B cell (primary cell): Measurements from ENCODE around the gene ZBTB4. TPM values are rescaled to one million over a fixed set of nuclear protein-coding genes. Genes with fewer than 3 reads are reported as not detected.

Source experiments
- ATAC-seq: fragments of 200-7000 bp; cut with Tn5 transposase; one replicate; pipeline ENCODE4 v1.10.0; 2021; ENCODE audit warnings: low read depth, mild to moderate bottlenecking, moderate number of reproducible peaks, moderate library complexity
- CTCF ChIA-PET: fragments of 350-600 bp; sonication (Branson Sonifier 250); formaldehyde crosslinking; loops from one replicate; lab custom pipeline; 2021; ENCODE audit warnings: antibody characterized with exemption, inconsistent platforms; lab: Charles Lee
- POLR2A ChIA-PET: fragments of 350-600 bp; sonication (Branson Sonifier 250); formaldehyde crosslinking; loops from one replicate; lab custom pipeline; 2021; ENCODE audit warnings: antibody characterized with exemption; lab: Charles Lee
- DNase-seq: peaks from one replicate; pipeline ENCODE4 v3.0.0; 2013
- H2AFZ ChIP-seq: 2 replicates; pipeline ENCODE4 v1.6.1; 2012; ENCODE audit warnings: mild to moderate bottlenecking, low read depth, low read length; ENCODE audit not compliant: insufficient read depth, poor library complexity, severe bottlenecking
- H3K27ac ChIP-seq, 2 donors: 1 replicate in 1 of 2; 2 replicates in 1 of 2; pipeline ENCODE4 v1.5.1; 2012 to 2013; ENCODE audit warnings: low read length in 2 of 2, mild to moderate bottlenecking in 2 of 2, moderate library complexity in 1 of 2
- H3K27me3 ChIP-seq, 4 experiments: fragments of 200-600 bp in 1 of 4; sonication (generic) in 1 of 4; replicated peaks in 1 of 4; 1 replicate in 2 of 4; 2 replicates in 2 of 4; pipeline versions ENCODE4 v1.6.1 to v1.7.0; 2013 to 2016; ENCODE audit warnings: low read length in 3 of 4, mild to moderate bottlenecking in 2 of 4, mixed read lengths in 1 of 4, moderate library complexity in 1 of 4; ENCODE audit not compliant: insufficient read depth in 4 of 4, control insufficient read depth in 3 of 4; ENCODE audit errors: control extremely low read depth in 1 of 4
- H3K36me3 ChIP-seq, 2 experiments: replicated peaks in 1 of 2; 1 replicate in 1 of 2; 2 replicates in 1 of 2; pipeline versions ENCODE4 v1.6.1 to v1.7.1; 2013; ENCODE audit warnings: low read length in 1 of 2; ENCODE audit not compliant: insufficient read depth in 2 of 2, control insufficient read depth in 1 of 2; ENCODE audit errors: control extremely low read depth in 1 of 2, extremely low read depth in 1 of 2
- H3K4me1 ChIP-seq, 2 donors: fragments of 200-600 bp in 1 of 2; sonication (generic) in 1 of 2; 1 replicate in 1 of 2; 2 replicates in 1 of 2; pipeline versions ENCODE4 v1.5.1 to v1.6.1; 2013 to 2017; ENCODE audit warnings: low read length in 2 of 2; ENCODE audit not compliant: control insufficient read depth in 2 of 2, insufficient read depth in 2 of 2
- H3K4me2 ChIP-seq: replicated peaks from 2 replicates; pipeline ENCODE3; 2012; ENCODE audit warnings: mild to moderate bottlenecking, low read depth, low read length; ENCODE audit not compliant: poor library complexity, severe bottlenecking
- H3K4me3 ChIP-seq, 5 experiments: fragments of 200-600 bp in 1 of 5; sonication (generic) in 1 of 5; 1 replicate in 3 of 5; 2 replicates in 2 of 5; pipeline versions ENCODE4 v1.5.1 to v1.7.0; 2011 to 2016; ENCODE audit warnings: low read length in 4 of 5, mild to moderate bottlenecking in 4 of 5, low read depth in 2 of 5, control low read depth in 1 of 5, moderate library complexity in 1 of 5; ENCODE audit not compliant: insufficient read depth in 1 of 5; ENCODE audit errors: control extremely low read depth in 1 of 5, extremely low read depth in 1 of 5
- H3K79me2 ChIP-seq: fragments of 200-600 bp; sonication (generic); one replicate; pipeline ENCODE4 v1.6.0; 2016; ENCODE audit warnings: low read length; ENCODE audit not compliant: control insufficient read depth, insufficient read depth
- H3K9ac ChIP-seq: fragments of 200-600 bp; sonication (generic); 2 replicates; pipeline ENCODE4 v1.6.1; 2017; ENCODE audit warnings: mild to moderate bottlenecking, low read length, moderate library complexity
- H3K9me3 ChIP-seq, 3 donors: one replicate each; pipeline versions ENCODE4 v1.6.1 to v1.7.1; 2013; ENCODE audit warnings: low read length in 2 of 3; ENCODE audit not compliant: control insufficient read depth in 2 of 3, insufficient read depth in 1 of 3; ENCODE audit errors: control extremely low read depth in 1 of 3
- H4K20me1 ChIP-seq: 2 replicates; pipeline ENCODE4 v1.6.0; 2012; ENCODE audit warnings: mild to moderate bottlenecking, low read length; ENCODE audit not compliant: insufficient read depth, control insufficient read depth, poor library complexity, severe bottlenecking
- H3K27ac Mint-ChIP-seq: one replicate; pipeline ENCODE4 v1.8.0; 2021; ENCODE audit warnings: mixed read lengths
- H3K27me3 Mint-ChIP-seq: one replicate; pipeline ENCODE4 v1.8.0; 2021; ENCODE audit warnings: mixed read lengths
- H3K4me1 Mint-ChIP-seq: one replicate; pipeline ENCODE4 v1.8.0; 2021; ENCODE audit warnings: mixed read lengths
- H3K4me3 Mint-ChIP-seq: one replicate; pipeline ENCODE4 v1.8.0; 2021; ENCODE audit warnings: mixed read lengths
- H3K9me3 Mint-ChIP-seq: one replicate; pipeline ENCODE4 v1.8.0; 2022; ENCODE audit warnings: mixed read lengths; ENCODE audit not compliant: insufficient read depth
- EZH2 ChIP-seq: IDR thresholded peaks from 2 replicates; pipeline ENCODE4 v1.6.1; 2012; ENCODE audit warnings: borderline replicate concordance, low read depth, mild to moderate bottlenecking, moderate library complexity, low read length; ENCODE audit not compliant: insufficient read depth, poor library complexity, severe bottlenecking
- WGBS: methylation state at CpG from one replicate; pipeline ENCODE4 v1.1.5; 2013; ENCODE audit warnings: missing lambda C conversion rate; ENCODE audit not compliant: insufficient coverage; 5-methylcytosine and 5-hydroxymethylcytosine counted together
- intact Hi-C: fragments of 100-400 bp; cut with micrococcal nuclease; formaldehyde crosslinking; loops from one replicate; pipeline ENCODE4 v1.10.0; 2022
- polyA plus RNA-seq: library from polyadenylated mRNA; depleted of rRNA; stranded (reverse); fragments of >200 nt; gene quantifications from 2 replicates; pipeline ENCODE4 v1.2.3, GENCODE V29; 2012
- total RNA-seq, 2 donors: library from RNA; stranded (reverse); fragments of 120-200 nt in 1 of 2; gene quantifications; 1 replicate in 1 of 2; 2 replicates in 1 of 2; pipeline versions ENCODE4 v1.2.3 to v1.2.4, GENCODE V29; 2013 to 2022
- TF ChIP-seq, protein P1 (sequence below): fragments of 200-600 bp; IDR thresholded peaks from one replicate; pipeline ENCODE4 v1.8.0; 2022; ENCODE audit warnings: antibody characterized with exemption, mild to moderate bottlenecking

ZBTB4 gene
- total and polyA plus RNA-seq, 2 donors (not counting 1 experiment from before 2014, with no cell fraction given), result 19.2 to 62.4 TPM

DNA sequence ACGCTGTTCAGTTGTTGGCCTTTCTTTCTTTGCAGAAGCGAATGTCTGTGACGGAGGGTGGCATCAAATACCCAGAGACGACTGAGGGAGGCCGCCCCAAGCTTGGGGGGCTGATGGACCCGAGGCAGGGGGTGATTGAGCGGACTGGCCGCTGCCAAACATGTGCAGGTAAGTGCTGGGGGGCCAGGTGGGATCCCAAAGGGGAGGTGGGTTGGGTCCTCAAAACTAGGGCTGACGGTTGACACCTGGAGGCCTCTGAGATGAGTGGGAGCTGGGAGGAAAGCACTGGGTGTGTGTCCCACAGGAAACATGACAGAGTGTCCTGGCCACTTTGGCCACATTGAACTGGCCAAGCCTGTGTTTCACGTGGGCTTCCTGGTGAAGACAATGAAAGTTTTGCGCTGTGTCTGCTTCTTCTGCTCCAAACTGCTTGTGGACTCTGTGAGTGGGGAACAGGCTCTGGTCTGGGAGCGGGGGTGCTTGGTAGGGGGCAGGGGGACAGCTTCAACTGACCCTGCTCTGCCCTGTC lies 16.5 kb upstream of the ZBTB4 start:
- no peak for TF ChIP-seq EZH2
- TF ChIP-seq, protein P1, sequence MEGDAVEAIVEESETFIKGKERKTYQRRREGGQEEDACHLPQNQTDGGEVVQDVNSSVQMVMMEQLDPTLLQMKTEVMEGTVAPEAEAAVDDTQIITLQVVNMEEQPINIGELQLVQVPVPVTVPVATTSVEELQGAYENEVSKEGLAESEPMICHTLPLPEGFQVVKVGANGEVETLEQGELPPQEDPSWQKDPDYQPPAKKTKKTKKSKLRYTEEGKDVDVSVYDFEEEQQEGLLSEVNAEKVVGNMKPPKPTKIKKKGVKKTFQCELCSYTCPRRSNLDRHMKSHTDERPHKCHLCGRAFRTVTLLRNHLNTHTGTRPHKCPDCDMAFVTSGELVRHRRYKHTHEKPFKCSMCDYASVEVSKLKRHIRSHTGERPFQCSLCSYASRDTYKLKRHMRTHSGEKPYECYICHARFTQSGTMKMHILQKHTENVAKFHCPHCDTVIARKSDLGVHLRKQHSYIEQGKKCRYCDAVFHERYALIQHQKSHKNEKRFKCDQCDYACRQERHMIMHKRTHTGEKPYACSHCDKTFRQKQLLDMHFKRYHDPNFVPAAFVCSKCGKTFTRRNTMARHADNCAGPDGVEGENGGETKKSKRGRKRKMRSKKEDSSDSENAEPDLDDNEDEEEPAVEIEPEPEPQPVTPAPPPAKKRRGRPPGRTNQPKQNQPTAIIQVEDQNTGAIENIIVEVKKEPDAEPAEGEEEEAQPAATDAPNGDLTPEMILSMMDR, result no peak
- Histone ChIP-seq H3K9me3 (no peaks in the 10 kb centered on the region), H3K36me3 (peaks cover 4 to 68% of the 10 kb centered on the region in 2 experiments), H3K4me2 (no peak overlapping the region), H3K9ac (no peak overlapping the region), H3K4me1 (no peaks in the 10 kb centered on the region), H3K79me2 (peaks cover 57% of the 10 kb centered on the region), H4K20me1 (peaks cover 79% of the 10 kb centered on the region), H3K27me3 (no peaks in the 10 kb centered on the region), H3K27ac (no peak overlapping the region), H3K4me3 (no peak overlapping the region), H2AFZ (no peak overlapping the region)
- H3K4me1 Mint-ChIP-seq, result peaks cover 25% of the 10 kb centered on the region
- H3K4me3 Mint-ChIP-seq, result no peak overlapping the region
- POLR2A ChIA-PET, result interaction anchor here (1.0 kb wide), 1 partner anchor 76 kb away, joined by 3 read pairs; no protein-coding TSS in a partner anchor
- CTCF ChIA-PET, result interaction anchor here (0.8 to 4.5 kb wide), 4 partner anchors 11 to 65 kb away, joined by 3 to 21 read pairs (median 5); partner anchors contain the start of gene TMEM102
- no peaks in the 10 kb centered on the region for H3K9me3 Mint-ChIP-seq
- H3K27me3 Mint-ChIP-seq, result no peaks in the 10 kb centered on the region
- DNase-seq (no peak), ATAC-seq (no peak)
- intact Hi-C loops, result no loop called here
- 95% methylated on average over 12 of the region's 12 CpGs for WGBS
- no peak overlapping the region for H3K27ac Mint-ChIP-seq

DNA sequence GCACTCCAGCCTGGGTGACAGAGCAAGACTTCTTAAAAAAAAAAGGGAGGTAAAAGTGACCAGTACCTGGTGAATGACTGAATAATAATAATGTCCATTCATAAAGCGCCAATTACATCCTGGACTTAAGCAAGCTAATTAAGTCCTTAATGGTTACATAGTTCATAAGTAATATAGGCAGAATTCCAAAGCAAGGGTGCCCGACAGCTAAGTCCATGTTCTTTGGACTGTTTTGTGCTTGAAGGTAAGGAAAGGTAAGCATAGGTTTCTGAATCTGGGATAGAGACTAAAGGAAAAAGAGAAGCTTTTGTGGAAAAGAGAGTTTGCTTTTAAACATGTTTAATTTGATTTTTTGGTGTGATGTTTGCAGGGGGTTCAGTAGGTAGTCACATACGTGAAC lies 14.5 kb upstream of the ZBTB4 start:
- Mint-ChIP-seq H3K9me3 (no peaks in the 10 kb centered on the region), H3K27ac (no peak overlapping the region), H3K27me3 (no peaks in the 10 kb centered on the region), H3K4me3 (no peak overlapping the region), H3K4me1 (peaks cover 40% of the 10 kb centered on the region)
- intact Hi-C loops, result no loop called here
- Histone ChIP-seq H4K20me1 (peaks cover 95% of the 10 kb centered on the region), H3K36me3 (peaks cover under 1 to 62% of the 10 kb centered on the region in 2 experiments), H2AFZ (no peak overlapping the region), H3K79me2 (peaks cover 72% of the 10 kb centered on the region), H3K4me3 (no peak overlapping the region), H3K4me1 (no peaks in the 10 kb centered on the region), H3K9ac (no peak overlapping the region), H3K9me3 (no peaks in the 10 kb centered on the region), H3K27ac (no peak overlapping the region), H3K27me3 (no peaks in the 10 kb centered on the region), H3K4me2 (no peak overlapping the region)
- WGBS, result 94% methylated on average over 2 of the region's 3 CpGs
- POLR2A ChIA-PET, result interaction anchor here (0.5 kb wide), 1 partner anchor 193 kb away, joined by 3 read pairs; the partner anchor contains the start of gene TP53
- CTCF ChIA-PET, result interaction anchor here (1.4 to 4.5 kb wide), 2 partner anchors 20 to 67 kb away, joined by 4 to 21 read pairs; no protein-coding TSS in a partner anchor
- DNase-seq (no peak), ATAC-seq (no peak)
- TF ChIP-seq, protein P1, result no peak
- no peak for TF ChIP-seq EZH2
